ENCODE data around the gene PCDHB7.
"Not testable (repeated sequence)": the region's sequence is repeated elsewhere in the genome, so short reads cannot be mapped to it uniquely, and the experiment has no call there.

The PCDHB7 gene

DNA sequence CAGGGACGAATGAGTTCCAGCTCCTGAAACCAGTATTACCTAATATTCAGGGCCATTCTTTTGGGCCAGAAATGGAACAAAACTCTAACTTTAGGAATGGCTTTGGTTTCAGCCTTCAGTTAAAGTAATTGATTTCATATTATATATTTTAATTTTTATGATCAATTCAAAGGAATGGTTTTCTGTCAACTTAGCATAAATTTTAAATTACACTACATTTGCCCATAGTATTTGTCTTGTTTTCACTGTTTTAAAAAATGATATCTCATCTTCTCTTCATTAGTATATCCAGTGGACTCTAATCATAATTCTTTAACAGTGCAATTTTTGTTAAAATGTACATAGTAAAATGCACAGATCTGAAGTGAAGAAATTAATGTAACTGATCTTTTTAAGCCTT, 7.9 kb downstream of the PCDHB7 start:
- no peak for DNase-seq

DNA sequence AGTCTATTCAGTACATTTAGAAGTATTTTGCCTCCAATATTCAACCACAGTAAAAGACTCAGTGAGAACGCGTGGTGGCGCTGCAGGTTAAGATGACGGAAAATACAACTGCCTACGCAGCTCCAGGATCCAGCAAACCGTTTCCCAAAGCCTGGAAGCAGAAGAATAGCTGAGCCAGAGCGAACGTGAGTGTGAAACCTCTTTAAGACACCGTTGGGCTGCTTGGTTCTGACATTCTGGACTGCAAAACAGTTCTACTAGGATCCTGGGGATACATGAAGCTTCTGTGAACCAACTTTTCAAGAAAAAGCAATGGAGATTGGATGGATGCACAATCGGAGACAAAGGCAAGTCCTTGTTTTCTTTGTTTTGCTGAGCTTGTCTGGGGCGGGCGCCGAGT, 9.8 kb downstream of the PCDHB7 start, which contains the start of gene PCDHB16:
PCDHB16 (plus strand) TSS at position 140 of the 400 bp plus-strand sequence; CDS start at position 313, 173 bp downstream.
- no peak for DNase-seq

DNA sequence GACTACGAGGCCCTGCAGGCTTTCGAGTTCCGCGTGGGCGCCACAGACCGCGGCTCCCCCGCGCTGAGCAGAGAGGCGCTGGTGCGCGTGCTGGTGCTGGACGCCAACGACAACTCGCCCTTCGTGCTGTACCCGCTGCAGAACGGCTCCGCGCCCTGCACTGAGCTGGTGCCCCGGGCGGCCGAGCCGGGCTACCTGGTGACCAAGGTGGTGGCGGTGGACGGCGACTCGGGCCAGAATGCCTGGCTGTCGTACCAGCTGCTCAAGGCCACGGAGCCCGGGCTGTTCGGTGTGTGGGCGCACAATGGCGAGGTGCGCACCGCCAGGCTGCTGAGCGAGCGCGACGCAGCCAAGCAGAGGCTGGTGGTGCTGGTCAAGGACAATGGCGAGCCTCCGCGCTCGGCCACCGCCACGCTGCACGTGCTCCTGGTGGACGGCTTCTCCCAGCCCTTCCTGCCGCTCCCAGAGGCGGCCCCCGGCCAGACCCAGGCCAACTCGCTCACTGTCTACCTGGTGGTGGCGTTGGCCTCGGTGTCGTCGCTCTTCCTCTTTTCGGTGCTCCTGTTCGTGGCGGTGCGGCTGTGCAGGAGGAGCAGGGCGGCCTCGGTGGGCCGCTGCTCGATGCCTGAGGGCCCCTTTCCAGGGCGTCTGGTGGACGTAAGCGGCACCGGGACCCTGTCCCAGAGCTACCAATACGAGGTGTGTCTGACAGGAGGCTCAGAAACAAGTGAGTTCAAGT, 11.8 kb downstream of the PCDHB7 start:
- DNase-seq = not testable (repeated sequence)

DNA sequence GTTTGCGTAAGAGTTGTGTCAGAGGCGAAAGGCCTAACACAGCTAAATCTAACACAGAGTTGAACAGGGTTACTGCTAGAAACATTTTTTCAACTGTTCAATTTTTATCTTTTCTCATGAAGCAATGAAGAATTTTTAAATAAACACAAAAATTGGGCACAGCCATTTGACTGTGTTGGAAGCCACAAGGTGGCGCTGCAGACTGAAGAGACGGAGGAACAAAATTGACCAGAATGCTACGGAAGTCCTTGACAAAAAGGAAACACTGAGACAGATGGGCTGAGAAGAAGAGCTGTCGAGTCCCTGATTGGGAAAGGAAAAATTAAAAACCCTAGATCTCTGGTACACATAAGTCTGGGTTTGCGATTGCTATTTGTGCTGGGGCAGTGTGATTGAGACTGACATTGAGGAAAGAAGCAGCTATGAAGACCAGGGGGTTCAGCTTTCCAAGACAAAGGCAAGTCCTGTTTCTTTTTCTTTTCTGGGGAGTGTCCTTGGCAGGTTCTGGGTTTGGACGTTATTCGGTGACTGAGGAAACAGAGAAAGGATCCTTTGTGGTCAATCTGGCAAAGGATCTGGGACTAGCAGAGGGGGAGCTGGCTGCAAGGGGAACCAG, 14.6 kb downstream of the PCDHB7 start, which contains the start of gene PCDHB9:
PCDHB9 (plus strand) TSS at position 265 of the 616 bp plus-strand sequence; CDS start at position 423, 158 bp downstream.
- peak; percentile 29 to 42 for DNase-seq

DNA sequence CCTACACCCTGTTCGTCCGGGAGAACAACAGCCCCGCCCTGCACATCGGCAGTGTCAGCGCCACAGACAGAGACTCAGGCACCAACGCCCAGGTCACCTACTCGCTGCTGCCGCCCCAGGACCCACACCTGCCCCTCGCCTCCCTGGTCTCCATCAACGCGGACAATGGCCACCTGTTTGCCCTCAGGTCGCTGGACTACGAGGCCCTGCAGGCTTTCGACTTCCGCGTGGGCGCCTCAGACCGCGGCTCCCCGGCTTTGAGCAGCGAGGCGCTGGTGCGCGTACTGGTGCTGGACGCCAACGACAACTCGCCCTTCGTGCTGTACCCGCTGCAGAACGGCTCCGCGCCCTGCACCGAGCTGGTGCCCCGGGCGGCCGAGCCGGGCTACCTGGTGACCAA, 16.2 kb downstream of the PCDHB7 start:
- not testable (repeated sequence) for DNase-seq

DNA sequence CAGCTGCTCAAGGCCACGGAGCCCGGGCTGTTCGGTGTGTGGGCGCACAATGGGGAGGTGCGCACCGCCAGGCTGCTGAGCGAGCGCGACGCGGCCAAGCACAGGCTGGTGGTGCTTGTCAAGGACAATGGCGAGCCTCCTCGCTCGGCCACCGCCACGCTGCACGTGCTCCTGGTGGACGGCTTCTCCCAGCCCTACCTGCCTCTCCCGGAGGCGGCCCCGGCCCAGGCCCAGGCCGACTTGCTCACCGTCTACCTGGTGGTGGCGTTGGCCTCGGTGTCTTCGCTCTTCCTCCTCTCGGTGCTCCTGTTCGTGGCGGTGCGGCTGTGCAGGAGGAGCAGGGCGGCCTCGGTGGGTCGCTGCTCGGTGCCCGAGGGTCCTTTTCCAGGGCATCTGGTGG, 16.7 kb downstream of the PCDHB7 start:
- not testable (repeated sequence) for DNase-seq

DNA sequence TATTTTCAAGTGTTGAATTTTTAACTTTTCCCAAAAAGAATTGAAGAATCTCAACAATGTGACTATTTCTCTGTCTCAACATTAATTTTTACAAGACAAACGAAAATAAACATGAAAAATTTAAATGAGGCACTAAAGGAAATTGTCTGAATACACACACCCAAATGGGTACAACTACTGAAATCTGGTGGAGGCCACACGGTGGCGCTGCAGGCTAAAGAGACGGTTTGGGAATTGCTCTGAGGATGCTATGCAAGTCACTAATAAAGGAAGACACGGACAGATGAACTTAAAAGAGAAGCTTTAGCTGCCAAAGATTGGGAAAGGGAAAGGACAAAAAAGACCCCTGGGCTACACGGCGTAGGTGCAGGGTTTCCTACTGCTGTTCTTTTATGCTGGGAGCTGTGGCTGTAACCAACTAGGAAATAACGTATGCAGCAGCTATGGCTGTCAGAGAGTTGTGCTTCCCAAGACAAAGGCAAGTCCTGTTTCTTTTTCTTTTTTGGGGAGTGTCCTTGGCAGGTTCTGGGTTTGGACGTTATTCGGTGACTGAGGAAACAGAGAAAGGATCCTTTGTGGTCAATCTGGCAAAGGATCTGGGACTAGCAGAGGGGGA, 19.8 kb downstream of the PCDHB7 start, which contains the start of gene PCDHB10:
PCDHB10 (plus strand) TSS at position 244 of the 616 bp plus-strand sequence; CDS start at position 444, 200 bp downstream.
- DNase-seq = peak; percentile 42 to 52

DNA sequence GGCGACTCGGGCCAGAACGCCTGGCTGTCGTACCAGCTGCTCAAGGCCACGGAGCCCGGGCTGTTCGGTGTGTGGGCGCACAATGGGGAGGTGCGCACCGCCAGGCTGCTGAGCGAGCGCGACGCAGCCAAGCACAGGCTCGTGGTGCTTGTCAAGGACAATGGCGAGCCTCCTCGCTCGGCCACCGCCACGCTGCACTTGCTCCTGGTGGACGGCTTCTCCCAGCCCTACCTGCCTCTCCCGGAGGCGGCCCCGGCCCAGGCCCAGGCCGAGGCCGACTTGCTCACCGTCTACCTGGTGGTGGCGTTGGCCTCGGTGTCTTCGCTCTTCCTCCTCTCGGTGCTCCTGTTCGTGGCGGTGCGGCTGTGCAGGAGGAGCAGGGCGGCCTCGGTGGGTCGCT, 21.9 kb downstream of the PCDHB7 start:
- not testable (repeated sequence) for DNase-seq

DNA sequence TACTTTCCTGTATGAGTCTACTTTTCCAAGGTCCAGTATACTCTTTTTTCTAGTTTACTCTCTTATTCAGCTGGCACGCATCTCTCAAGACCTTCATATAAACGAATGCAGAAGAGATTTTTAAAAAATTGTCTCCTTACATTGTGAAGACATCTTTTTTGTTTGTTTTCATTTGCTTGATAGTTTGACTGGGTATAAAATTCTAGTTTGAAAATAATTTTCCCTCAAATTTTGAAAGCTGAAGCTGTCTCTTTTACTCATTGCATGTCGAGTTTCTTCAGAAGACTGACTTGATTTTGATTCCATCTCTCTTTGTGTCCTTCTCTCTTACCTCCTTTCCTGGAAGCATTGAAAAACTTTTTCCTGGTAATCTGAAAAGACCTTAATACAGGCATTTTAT, 23.9 kb downstream of the PCDHB7 start:
- no peak for DNase-seq

DNA sequence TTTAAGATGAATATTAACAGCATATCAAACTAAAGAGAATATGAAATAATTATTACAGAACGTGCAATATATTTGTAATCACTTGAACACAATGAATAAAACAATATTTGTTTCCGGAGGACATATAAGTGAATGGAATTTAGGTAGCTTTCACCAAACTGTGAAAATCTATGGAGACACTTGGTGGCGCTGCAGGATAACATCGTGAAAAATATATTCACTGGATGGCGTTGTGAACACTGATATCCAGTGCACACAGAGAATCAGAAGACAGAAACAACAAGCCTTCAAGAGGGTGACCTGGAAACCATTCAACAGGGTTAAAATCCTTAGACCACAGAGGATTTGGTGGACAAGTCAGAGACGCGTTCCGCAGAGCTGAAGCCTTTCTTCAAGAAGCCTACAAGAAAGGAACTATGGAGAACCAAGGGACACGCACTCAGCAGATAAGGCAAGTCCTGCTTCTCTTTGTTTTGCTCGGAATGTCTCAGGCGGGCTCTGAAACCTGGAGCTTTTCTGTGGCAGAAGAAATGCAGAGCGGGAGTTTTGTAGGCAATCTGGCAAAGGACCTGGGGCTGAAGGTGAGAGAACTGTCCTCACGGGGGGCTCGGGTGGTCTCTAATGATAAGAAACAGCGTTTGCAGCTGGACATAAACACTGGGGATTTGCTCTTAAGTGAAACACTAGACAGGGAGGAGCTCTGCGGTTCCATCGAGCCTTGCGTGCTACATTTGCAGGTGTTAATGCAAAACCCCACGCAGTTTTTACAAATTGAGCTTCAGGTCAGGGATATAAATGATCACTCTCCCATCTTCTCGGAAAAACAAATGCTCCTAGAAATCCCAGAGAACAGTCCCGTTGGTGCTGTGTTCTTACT, 27.2 kb downstream of the PCDHB7 start, which contains the start of gene PCDHB11:
PCDHB11 (plus strand) TSS at position 269 of the 877 bp plus-strand sequence; CDS start at position 417, 148 bp downstream.
- no peak for DNase-seq

DNA sequence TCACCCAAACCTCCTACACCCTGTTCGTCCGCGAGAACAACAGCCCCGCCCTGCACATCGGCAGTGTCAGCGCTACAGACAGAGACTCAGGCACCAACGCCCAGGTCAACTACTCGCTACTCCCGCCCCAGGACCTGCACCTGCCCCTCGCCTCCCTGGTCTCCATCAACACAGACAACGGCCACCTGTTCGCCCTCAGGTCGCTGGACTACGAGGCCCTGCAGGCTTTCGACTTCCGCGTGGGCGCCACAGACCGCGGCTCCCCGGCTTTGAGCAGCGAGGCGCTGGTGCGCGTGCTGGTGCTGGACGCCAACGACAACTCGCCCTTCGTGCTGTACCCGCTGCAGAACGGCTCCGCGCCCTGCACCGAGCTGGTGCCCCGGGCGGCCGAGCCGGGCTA, 28.7 kb downstream of the PCDHB7 start:
- not testable (repeated sequence) for DNase-seq

DNA sequence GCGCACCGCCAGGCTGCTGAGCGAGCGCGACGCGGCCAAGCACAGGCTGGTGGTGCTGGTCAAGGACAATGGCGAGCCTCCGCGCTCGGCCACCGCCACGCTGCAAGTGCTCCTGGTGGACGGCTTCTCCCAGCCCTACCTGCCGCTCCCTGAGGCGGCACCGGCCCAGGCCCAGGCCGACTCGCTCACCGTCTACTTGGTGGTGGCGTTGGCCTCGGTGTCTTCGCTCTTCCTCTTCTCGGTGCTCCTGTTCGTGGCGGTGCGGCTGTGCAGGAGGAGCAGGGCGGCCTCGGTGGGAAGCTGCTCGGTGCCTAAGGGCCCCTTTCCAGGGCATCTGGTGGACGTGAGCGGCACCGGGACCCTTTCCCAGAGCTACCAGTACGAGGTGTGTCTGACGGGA, 29.2 kb downstream of the PCDHB7 start:
- DNase-seq = not testable (repeated sequence)

DNA sequence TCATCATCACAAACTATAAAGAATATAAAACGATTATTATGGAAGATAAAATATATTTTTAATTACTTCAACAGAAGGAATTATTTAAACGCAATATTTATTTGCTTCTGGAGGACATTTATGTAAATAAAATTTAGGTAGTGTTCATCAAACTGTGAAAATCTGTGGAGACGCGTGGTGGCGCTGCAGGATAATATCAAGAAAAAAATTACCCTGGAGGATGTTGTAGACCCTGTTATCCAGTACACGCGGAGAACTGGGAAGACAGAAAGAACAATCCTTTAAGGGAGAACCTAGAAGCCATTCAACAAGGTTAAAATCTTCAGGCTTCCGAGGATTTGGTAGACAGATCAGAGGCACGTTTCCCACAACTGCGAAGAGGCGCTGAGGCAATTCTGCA, 36.0 kb downstream of the PCDHB7 start, which contains the start of gene PCDHB12:
PCDHB12 (plus strand) TSS at position 242 of the 400 bp plus-strand sequence. CDS start 189 bp downstream, outside the sequence.
- no peak for DNase-seq

DNA sequence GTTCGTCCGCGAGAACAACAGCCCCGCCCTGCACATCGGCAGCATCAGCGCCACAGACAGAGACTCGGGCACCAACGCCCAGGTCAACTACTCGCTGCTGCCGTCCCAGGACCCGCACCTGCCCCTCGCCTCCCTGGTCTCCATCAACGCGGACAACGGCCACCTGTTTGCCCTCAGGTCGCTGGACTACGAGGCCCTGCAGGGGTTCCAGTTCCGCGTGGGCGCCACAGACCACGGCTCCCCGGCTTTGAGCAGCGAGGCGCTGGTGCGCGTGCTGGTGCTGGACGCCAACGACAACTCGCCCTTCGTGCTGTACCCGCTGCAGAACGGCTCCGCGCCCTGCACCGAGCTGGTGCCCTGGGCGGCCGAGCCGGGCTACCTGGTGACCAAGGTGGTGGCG, 37.8 kb downstream of the PCDHB7 start:
- DNase-seq = not testable (repeated sequence)

DNA sequence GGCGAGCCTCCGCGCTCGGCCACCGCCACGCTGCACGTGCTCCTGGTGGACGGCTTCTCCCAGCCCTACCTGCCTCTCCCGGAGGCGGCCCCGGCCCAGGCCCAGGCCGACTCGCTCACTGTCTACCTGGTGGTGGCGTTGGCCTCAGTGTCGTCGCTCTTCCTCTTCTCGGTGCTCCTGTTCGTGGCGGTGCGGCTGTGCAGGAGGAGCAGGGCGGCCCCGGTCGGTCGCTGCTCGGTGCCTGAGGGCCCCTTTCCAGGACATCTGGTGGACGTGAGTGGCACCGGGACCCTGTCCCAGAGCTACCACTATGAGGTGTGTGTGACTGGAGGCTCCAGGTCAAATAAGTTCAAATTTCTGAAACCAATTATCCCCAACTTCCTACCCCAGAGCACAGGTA, 38.4 kb downstream of the PCDHB7 start:
- not testable (repeated sequence) for DNase-seq

DNA sequence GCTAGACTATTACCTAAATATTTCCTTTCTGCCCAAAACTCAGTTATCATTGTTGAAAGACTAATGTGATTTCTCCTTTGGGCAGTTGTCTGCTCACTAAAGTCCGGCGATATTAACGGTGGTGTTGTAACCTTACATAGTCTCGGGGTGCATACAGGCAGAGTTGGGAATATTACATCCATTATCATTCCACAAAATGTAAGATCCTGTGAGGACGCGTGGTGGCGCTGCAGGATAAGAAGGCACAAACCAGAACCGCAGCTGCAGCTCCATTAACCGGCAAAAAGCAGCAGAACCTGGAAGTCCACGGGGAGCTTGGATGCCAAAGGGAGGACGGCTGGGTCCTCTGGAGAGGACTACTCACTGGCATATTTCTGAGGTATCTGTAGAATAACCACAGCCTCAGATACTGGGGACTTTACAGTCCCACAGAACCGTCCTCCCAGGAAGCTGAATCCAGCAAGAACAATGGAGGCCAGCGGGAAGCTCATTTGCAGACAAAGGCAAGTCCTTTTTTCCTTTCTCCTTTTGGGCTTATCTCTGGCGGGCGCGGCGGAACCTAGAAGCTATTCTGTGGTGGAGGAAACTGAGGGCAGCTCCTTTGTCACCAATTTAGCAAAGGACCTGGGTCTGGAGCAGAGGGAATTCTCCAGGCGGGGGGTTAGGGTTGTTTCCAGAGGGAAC, 41.4 kb downstream of the PCDHB7 start, which contains the start of gene PCDHB13:
PCDHB13 (plus strand) TSS at position 264 of the 684 bp plus-strand sequence; CDS start at position 469, 205 bp downstream.
- DNase-seq = peak; percentile 23 to 31

DNA sequence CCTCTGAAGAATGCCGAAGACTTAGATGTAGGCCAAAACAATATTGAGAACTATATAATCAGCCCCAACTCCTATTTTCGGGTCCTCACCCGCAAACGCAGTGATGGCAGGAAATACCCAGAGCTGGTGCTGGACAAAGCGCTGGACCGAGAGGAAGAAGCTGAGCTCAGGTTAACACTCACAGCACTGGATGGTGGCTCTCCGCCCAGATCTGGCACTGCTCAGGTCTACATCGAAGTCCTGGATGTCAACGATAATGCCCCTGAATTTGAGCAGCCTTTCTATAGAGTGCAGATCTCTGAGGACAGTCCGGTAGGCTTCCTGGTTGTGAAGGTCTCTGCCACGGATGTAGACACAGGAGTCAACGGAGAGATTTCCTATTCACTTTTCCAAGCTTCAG, 42.1 kb downstream of the PCDHB7 start:
- not testable (repeated sequence) for DNase-seq

DNA sequence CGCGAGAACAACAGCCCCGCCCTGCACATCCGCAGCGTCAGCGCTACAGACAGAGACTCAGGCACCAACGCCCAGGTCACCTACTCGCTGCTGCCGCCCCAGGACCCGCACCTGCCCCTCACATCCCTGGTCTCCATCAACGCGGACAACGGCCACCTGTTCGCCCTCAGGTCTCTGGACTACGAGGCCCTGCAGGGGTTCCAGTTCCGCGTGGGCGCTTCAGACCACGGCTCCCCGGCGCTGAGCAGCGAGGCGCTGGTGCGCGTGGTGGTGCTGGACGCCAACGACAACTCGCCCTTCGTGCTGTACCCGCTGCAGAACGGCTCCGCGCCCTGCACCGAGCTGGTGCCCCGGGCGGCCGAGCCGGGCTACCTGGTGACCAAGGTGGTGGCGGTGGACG, 43.1 kb downstream of the PCDHB7 start:
- DNase-seq = not testable (repeated sequence)

DNA sequence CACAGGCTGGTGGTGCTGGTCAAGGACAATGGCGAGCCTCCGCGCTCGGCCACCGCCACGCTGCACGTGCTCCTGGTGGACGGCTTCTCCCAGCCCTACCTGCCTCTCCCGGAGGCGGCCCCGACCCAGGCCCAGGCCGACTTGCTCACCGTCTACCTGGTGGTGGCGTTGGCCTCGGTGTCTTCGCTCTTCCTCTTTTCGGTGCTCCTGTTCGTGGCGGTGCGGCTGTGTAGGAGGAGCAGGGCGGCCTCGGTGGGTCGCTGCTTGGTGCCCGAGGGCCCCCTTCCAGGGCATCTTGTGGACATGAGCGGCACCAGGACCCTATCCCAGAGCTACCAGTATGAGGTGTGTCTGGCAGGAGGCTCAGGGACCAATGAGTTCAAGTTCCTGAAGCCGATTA, 43.6 kb downstream of the PCDHB7 start:
- DNase-seq = not testable (repeated sequence)

DNA sequence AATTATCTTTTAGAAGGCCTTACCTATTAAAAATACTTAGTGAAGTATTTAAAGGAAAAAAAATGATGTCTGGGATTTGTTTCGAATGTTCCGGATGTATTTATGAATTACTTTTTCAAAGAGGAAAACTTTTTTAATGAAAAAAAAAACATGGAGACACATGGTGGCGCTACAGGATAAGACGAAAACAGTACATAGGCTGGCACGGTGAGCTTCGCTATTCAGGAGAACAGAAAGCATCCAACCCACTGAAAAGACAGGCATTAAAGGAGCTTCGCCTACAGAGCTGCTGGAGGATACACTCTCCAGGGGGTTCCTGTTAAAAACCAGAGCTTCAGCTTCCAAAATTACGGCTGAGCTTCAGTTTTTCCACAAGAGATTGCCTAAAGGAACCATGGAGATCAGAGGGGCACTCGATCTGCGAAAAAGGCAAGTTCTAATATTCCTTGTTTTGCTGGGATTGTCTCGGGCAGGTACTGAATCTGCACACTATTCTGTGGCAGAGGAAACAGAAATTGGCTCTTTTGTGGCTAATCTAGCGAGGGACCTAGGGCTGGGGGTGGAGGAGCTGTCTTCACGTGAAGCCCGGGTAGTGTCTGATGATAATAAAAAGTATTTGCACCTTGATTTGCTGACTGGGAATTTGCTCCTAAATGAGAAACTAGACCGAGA, 50.8 kb downstream of the PCDHB7 start, which contains the start of gene PCDHB14:
PCDHB14 (plus strand) TSS at position 232 of the 672 bp plus-strand sequence; CDS start at position 395, 163 bp downstream.
- no peak for DNase-seq

DNA sequence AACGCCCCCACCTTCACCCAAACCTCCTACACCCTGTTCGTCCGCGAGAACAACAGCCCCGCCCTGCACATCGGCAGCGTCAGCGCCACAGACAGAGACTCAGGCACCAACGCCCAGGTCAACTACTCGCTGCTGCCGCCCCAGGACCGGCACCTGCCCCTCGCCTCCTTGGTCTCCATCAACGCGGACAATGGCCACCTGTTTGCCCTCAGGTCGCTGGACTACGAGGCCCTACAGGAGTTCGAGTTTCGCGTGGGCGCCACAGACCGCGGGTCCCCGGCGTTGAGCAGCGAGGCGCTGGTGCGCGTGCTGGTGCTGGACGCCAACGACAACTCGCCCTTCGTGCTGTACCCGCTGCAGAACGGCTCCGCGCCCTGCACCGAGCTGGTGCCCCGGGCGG, 52.4 kb downstream of the PCDHB7 start:
- not testable (repeated sequence) for DNase-seq

All from activated CD4-positive, alpha-beta T cell treated with anti-CD3 and anti-CD28 coated beads, Interleukin-2, amount 50 U/mL, for 48 hours (primary cell).